A549 (cell line): ENCODE measurements around the gene ACR. TPM values are rescaled to one million over a fixed set of nuclear protein-coding genes. Genes with fewer than 3 reads are reported as not detected.
A peak's percentile ranks its signal among the peaks of the same experiment; 100 is the strongest.

Experiments
- ATAC-seq, 2 experiments: fragments of 200-7000 bp in 1 of 2; fragments of >200 bp in 1 of 2; cut with Nextera tagmentation in 1 of 2; cut with Tn5 transposase in 1 of 2; 3 replicates each; pipeline versions ENCODE4 v1.8.0 to v1.9.1; 2018 to 2020; ENCODE audit warnings: mild to moderate bottlenecking in 1 of 2, moderate library complexity in 1 of 2
- CTCF ChIA-PET: fragments of 300-600 bp; sonication (Branson Sonifier 250); formaldehyde crosslinking; extraction: SDS; loops from one replicate; lab custom pipeline; 2021; ENCODE audit warnings: antibody characterized with exemption, inconsistent platforms; lab: Yijun Ruan, JAX
- POLR2A ChIA-PET: fragments of 350-600 bp; formaldehyde crosslinking; extraction: SDS; loops from one replicate; lab custom pipeline; 2021; ENCODE audit warnings: antibody characterized with exemption, inconsistent platforms; lab: Yijun Ruan, JAX
- DNase-seq, 2 experiments: peaks; one replicate each; pipeline versions ENCODE4 v3.0.0 to v3.0.0-alpha.2; 2011 to 2016; ENCODE audit warnings: low read depth in 1 of 2, low spot score in 1 of 2
- FAIRE-seq: peaks from 2 replicates; lab custom pipeline; 2011; peaks lifted over from hg19 to GRCh38; lab: Jason Lieb, UNC
- H3K27ac ChIP-seq, 2 experiments: fragments of >200 bp; sonication (Bioruptor Twin); formaldehyde crosslinking; 3 replicates each; pipeline ENCODE4 v1.5.1; 2016 to 2017
- H3K4me1 ChIP-seq: fragments of >200 bp; sonication (Bioruptor Twin); formaldehyde crosslinking; 3 replicates; pipeline ENCODE4 v1.6.1; 2016
- H3K4me2 ChIP-seq: fragments of >200 bp; sonication (Bioruptor Twin); formaldehyde crosslinking; 3 replicates; pipeline ENCODE4 v1.6.1; 2016
- H3K4me3 ChIP-seq: fragments of >200 bp; sonication (Bioruptor Twin); formaldehyde crosslinking; 3 replicates; pipeline ENCODE4 v1.5.1; 2016
- H3K9me3 ChIP-seq: fragments of >200 bp; sonication (Bioruptor Twin); formaldehyde crosslinking; 3 replicates; pipeline ENCODE4 v1.6.1; 2016
- CBX2 ChIP-seq: fragments of 200-600 bp; sonication (generic); IDR thresholded peaks from 2 replicates; pipeline ENCODE4 v1.6.1; 2016; ENCODE audit warnings: low read depth, mild to moderate bottlenecking, borderline replicate concordance
- CEBPB ChIP-seq, 2 experiments: fragments of >200 bp in 1 of 2; sonication (Bioruptor Twin) in 1 of 2; formaldehyde crosslinking in 1 of 2; IDR thresholded peaks; 2 replicates each; pipeline ENCODE4 v1.6.1; 2012 to 2016
- FOSL2 ChIP-seq, 2 experiments: fragments of 450-650 bp in 1 of 2; fragments of >200 bp in 1 of 2; sonication (Bioruptor Twin) in 1 of 2; formaldehyde crosslinking; IDR thresholded peaks; 2 replicates each; pipeline versions ENCODE4 v1.5.0 to v1.6.1; 2016 to 2020; ENCODE audit warnings: mild to moderate bottlenecking in 1 of 2, moderate library complexity in 1 of 2
- HOXA7 ChIP-seq: fragments of 250-450 bp; sonication (Bioruptor Pico); IDR thresholded peaks from 2 replicates; pipeline ENCODE4 v1.5.0; 2020; ENCODE audit warnings: mild to moderate bottlenecking, moderate library complexity
- HOXB13 ChIP-seq: fragments of 250-450 bp; sonication (Bioruptor Pico); IDR thresholded peaks from 2 replicates; pipeline ENCODE4 v1.5.0; 2020; ENCODE audit warnings: low read depth, mild to moderate bottlenecking, moderate library complexity
- JUN ChIP-seq, 2 experiments: fragments of >200 bp; sonication (Bioruptor Twin); formaldehyde crosslinking; IDR thresholded peaks; 2 replicates in 1 of 2; 3 replicates in 1 of 2; pipeline ENCODE4 v1.6.1; 2016 to 2017
- MYC ChIP-seq: IDR thresholded peaks from 2 replicates; pipeline ENCODE4 v1.6.1; 2012; ENCODE audit warnings: mild to moderate bottlenecking, inconsistent platforms, low read length, improper control_type of control experiment, borderline replicate concordance
- RAD21 ChIP-seq, 2 experiments: fragments of >200 bp in 1 of 2; sonication (Bioruptor Twin) in 1 of 2; formaldehyde crosslinking in 1 of 2; IDR thresholded peaks in 1 of 2; conservative IDR thresholded peaks in 1 of 2; 2 replicates in 1 of 2; 3 replicates in 1 of 2; pipeline ENCODE4 v1.6.1; 2012 to 2018; ENCODE audit warnings: inconsistent platforms in 1 of 2
- RNF2 ChIP-seq: fragments of 200-600 bp; sonication (generic); IDR thresholded peaks from 2 replicates; pipeline ENCODE4 v1.6.1; 2016; ENCODE audit warnings: low read depth, mild to moderate bottlenecking, antibody characterized with exemption, moderate library complexity, borderline replicate concordance
- SMC3 ChIP-seq: fragments of >200 bp; sonication (Bioruptor Twin); formaldehyde crosslinking; IDR thresholded peaks from 3 replicates; pipeline ENCODE4 v1.6.1; 2018; ENCODE audit warnings: inconsistent platforms
- ZFP36 ChIP-seq: fragments of 450-650 bp; IDR thresholded peaks from 2 replicates; pipeline ENCODE4 v1.6.1; 2014; ENCODE audit warnings: borderline replicate concordance; ENCODE audit not compliant: partially characterized antibody
- WGBS: methylation state at CpG from one replicate; pipeline ENCODE4 v1.1.6; 2017; ENCODE audit errors: missing lambda C conversion rate; 5-methylcytosine and 5-hydroxymethylcytosine counted together
- polyA plus RNA-seq, 4 experiments: library from polyadenylated mRNA; depleted of rRNA in 3 of 4; stranded (reverse); fragments of >200 nt; fragmentation: RNase III in 1 of 4; extraction: RNeasy Plus Mini Kit Qiagen cat#74134 plus additional on column Dnase treatment in 1 of 4; gene quantifications; 2 replicates in 3 of 4; 3 replicates in 1 of 4; pipeline ENCODE4 v1.2.3, GENCODE V29; 2011 to 2017
- TF ChIP-seq, protein P1 (sequence below): fragments of 250-450 bp; sonication (Bioruptor Pico); IDR thresholded peaks from 2 replicates; pipeline ENCODE4 v1.5.0; 2021; ENCODE audit warnings: mild to moderate bottlenecking, moderate library complexity, borderline replicate concordance
- TF ChIP-seq, protein P2 (sequence below): fragments of 450-650 bp; IDR thresholded peaks from 2 replicates; pipeline ENCODE4 v1.6.1; 2014; ENCODE audit warnings: antibody characterized with exemption
- TF ChIP-seq, protein P3 (sequence below): fragments of >200 bp; sonication (Bioruptor Twin); formaldehyde crosslinking; IDR thresholded peaks from 3 replicates; pipeline ENCODE4 v1.5.1; 2016
- TF ChIP-seq, protein P4 (sequence below): IDR thresholded peaks from 2 replicates; pipeline ENCODE4 v1.6.1; 2012

ACR gene
- polyA plus RNA-seq, 2 of the 4 experiments (the other 2 are of a cell fraction), result not detected

DNA sequence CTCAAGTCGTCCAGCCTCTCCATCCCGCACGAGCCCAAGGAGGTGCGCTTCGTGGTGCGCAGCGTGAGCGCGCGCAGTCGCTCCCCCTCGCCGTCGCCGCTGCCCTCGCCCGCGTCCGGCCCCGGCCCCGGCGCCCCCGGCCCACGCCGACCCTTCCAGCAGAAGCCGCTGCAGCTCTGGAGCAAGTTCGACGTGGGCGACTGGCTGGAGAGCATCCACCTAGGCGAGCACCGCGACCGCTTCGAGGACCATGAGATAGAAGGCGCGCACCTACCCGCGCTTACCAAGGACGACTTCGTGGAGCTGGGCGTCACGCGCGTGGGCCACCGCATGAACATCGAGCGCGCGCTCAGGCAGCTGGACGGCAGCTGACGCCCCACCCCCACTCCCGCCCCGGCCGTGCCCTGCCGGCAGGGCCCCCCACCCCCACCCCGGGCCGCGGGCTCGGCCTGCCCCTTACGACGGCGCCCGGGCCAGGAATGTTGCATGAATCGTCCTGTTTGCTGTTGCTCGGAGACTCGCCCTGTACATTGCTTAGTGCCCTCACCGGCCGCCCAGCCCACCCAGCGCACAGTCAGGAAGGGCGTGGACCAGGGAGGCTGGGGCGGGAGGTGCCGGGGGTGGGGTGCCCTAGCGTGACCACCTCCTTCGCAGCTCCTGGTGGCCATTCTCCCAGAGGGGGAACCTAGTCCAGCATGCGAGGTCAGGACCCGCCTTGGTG lies 6.9 kb upstream of the ACR start (continued):
- TF ChIP-seq, protein P1, sequence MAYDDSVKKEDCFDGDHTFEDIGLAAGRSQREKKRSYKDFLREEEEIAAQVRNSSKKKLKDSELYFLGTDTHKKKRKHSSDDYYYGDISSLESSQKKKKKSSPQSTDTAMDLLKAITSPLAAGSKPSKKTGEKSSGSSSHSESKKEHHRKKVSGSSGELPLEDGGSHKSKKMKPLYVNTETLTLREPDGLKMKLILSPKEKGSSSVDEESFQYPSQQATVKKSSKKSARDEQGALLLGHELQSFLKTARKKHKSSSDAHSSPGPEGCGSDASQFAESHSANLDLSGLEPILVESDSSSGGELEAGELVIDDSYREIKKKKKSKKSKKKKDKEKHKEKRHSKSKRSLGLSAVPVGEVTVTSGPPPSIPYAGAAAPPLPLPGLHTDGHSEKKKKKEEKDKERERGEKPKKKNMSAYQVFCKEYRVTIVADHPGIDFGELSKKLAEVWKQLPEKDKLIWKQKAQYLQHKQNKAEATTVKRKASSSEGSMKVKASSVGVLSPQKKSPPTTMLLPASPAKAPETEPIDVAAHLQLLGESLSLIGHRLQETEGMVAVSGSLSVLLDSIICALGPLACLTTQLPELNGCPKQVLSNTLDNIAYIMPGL, result no peak
- no peak for TF ChIP-seq CEBPB (IDR thresholded peaks at IDR 0.05)
- no peak for TF ChIP-seq HOXB13 (CRISPR knock-in tag)
- no peak for TF ChIP-seq CBX2

DNA sequence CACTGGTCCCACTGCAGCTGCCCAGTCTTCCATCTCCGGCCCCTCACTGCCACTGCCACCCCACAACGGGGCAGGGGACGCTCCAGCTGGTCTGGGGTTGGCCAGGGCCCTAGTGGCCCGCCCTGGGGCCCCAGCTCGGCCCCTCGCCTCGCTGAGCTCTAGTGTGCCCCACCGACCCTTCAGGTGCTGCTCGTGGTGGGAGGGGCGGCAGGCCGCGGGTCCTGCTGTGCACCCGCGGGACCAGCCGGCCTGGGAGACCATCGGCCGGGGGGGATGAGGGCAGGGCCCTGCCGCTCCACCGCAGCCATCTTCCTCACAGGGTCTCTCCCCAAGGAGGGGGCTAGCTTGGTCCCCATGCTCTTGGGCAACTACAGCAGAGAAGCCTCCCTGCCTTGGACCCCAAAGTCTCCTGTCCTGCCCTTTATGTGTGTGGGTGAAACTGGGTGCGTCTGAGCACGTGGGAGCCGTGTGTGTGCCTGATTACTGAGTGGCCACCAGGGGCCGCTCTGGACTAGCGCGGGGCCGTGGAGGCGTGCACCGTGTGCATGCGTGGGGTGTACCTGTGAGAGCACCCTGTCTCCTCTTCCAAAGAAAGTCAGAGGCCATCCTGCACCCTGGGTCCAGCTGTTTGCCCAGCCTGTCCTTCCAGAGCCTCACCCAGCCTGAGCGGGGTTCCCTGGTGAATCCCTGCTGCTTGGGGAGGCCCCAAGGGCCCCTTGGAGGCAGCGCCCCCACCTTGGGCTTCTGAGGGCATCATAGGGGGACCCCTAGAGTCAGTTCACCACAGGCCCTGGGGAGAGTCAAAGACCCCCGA lies 6.0 kb upstream of the ACR start:
- ATAC-seq (peak; percentile 82 to 91), FAIRE-seq (no peak), DNase-seq (peak; percentile 45 to 48)
- Histone ChIP-seq H3K4me1 (no peaks in the 10 kb centered on the region), H3K9me3 (no peaks in the 10 kb centered on the region), H3K27ac (peak overlapping the region; percentile 57 to 82; a peak in 5 of 6 replicates), H3K4me2 (peak overlapping the region; percentile 16; the same call in 1 of the 3 replicates), H3K4me3 (no peak overlapping the region)
- WGBS, result 27% methylated on average over 5 of the region's 32 CpGs
- TF ChIP-seq SMC3 (peak; percentile 45; the same call in 1 of the 3 replicates), RNF2 (no peak), MYC (peak; percentile 80; the same call in 1 of the 2 replicates), JUN (IDR thresholded peaks at IDR 0.05) (no peak), RAD21 (conservative IDR thresholded peaks at IDR 0.05 in 1 of 2, IDR thresholded peaks at IDR 0.05 in 1 of 2) (peak; percentile 71 to 75)
- TF ChIP-seq, protein P2, sequence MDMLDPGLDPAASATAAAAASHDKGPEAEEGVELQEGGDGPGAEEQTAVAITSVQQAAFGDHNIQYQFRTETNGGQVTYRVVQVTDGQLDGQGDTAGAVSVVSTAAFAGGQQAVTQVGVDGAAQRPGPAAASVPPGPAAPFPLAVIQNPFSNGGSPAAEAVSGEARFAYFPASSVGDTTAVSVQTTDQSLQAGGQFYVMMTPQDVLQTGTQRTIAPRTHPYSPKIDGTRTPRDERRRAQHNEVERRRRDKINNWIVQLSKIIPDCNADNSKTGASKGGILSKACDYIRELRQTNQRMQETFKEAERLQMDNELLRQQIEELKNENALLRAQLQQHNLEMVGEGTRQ, result 0 out of 2 replicates have a peak, but pooled peaks have one; percentile 8
- TF ChIP-seq, protein P3, sequence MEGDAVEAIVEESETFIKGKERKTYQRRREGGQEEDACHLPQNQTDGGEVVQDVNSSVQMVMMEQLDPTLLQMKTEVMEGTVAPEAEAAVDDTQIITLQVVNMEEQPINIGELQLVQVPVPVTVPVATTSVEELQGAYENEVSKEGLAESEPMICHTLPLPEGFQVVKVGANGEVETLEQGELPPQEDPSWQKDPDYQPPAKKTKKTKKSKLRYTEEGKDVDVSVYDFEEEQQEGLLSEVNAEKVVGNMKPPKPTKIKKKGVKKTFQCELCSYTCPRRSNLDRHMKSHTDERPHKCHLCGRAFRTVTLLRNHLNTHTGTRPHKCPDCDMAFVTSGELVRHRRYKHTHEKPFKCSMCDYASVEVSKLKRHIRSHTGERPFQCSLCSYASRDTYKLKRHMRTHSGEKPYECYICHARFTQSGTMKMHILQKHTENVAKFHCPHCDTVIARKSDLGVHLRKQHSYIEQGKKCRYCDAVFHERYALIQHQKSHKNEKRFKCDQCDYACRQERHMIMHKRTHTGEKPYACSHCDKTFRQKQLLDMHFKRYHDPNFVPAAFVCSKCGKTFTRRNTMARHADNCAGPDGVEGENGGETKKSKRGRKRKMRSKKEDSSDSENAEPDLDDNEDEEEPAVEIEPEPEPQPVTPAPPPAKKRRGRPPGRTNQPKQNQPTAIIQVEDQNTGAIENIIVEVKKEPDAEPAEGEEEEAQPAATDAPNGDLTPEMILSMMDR, result peak; percentile 65
- TF ChIP-seq, protein P4, sequence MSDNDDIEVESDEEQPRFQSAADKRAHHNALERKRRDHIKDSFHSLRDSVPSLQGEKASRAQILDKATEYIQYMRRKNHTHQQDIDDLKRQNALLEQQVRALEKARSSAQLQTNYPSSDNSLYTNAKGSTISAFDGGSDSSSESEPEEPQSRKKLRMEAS, result peak; percentile 92
- CTCF ChIA-PET, result interaction anchor here (0.8 to 1.8 kb wide), 11 partner anchors 9 to 84 kb away, joined by 3 to 10 read pairs (median 5); no protein-coding TSS in a partner anchor
- POLR2A ChIA-PET, result no interaction called here

DNA sequence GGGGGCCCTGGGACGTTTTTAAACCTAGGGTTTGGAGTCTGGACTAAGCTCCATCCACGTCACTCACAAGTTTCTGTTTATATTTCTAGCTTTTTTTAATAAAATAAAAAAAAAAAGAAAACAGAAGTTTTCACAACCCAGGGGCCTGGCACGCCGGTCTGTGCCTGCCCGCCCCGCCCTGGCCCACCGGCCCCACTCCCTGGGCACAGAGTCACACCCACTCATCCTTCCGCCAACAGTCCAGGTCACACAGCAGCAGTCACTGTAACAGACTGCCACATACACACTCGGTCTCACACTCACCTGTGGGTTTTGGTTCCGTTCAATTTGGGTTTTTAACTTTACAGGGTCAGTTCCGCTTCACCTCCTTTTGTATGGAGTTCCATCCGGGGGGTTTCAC lies 5.3 kb upstream of the ACR start:
- Histone ChIP-seq H3K9me3 (no peaks in the 10 kb centered on the region), H3K4me3 (no peak overlapping the region), H3K4me2 (no peak overlapping the region), H3K4me1 (no peaks in the 10 kb centered on the region), H3K27ac (no peak overlapping the region; a peak in 1 of 6 replicates)
- WGBS, result 80% methylated on average over 10 of the region's 12 CpGs
- no peak for ATAC-seq
- DNase-seq, result no peak
- no peak for FAIRE-seq
- no peak for TF ChIP-seq CBX2
- TF ChIP-seq FOSL2 (IDR thresholded peaks at IDR 0.05), result no peak
- no peak for TF ChIP-seq FOSL2 (CRISPR knock-in tag; IDR thresholded peaks at IDR 0.05)
- TF ChIP-seq HOXA7 (CRISPR knock-in tag), result no peak
- TF ChIP-seq ZFP36, result no peak
- no peak for TF ChIP-seq SMC3
- CTCF ChIA-PET, result interaction anchor here (0.6 to 1.8 kb wide), 5 partner anchors 9 to 34 kb away, joined by 3 to 7 read pairs (median 4); no protein-coding TSS in a partner anchor
- POLR2A ChIA-PET, result no interaction called here
